Left ventricle myocardium inferior (tissue), 1 donor: ENCODE results near the gene DLG2. TPM values are rescaled to one million over a fixed set of nuclear protein-coding genes. Genes with fewer than 3 reads are reported as not detected.

ENCODE experiments used
- DNase-seq: peaks from one replicate; pipeline ENCODE4 v3.0.0-alpha.2; 2020
- H3K27ac ChIP-seq: fragments of 200-600 bp; replicated peaks from 2 replicates; pipeline ENCODE4 v1.8.0; 2021
- H3K27me3 ChIP-seq: fragments of 200-600 bp; 2 replicates; pipeline ENCODE4 v1.8.0; 2021; ENCODE audit warnings: low read depth
- H3K36me3 ChIP-seq: fragments of 200-600 bp; 2 replicates; pipeline ENCODE4 v1.8.0; 2021
- H3K4me1 ChIP-seq: fragments of 200-600 bp; 2 replicates; pipeline ENCODE4 v1.8.0; 2021
- H3K4me3 ChIP-seq: fragments of 200-600 bp; 2 replicates; pipeline ENCODE4 v1.8.0; 2021; ENCODE audit warnings: mild to moderate bottlenecking, moderate library complexity
- H3K9me3 ChIP-seq: fragments of 200-600 bp; replicated peaks from 2 replicates; pipeline ENCODE4 v1.8.0; 2021
- CTCF ChIP-seq: fragments of 200-600 bp; IDR thresholded peaks from 2 replicates; pipeline ENCODE4 v1.8.0; 2021; ENCODE audit warnings: antibody characterized with exemption, mild to moderate bottlenecking, borderline replicate concordance
- intact Hi-C: fragments of 100-400 bp; cut with micrococcal nuclease; formaldehyde crosslinking; loops from one replicate; pipeline ENCODE4 v1.11.0; 2022
- total RNA-seq: library from RNA; stranded (reverse); fragmentation: NEBNext Ultra II Directional; extraction: Animal tissue kit (Norgen Biotek cat#: 25700); gene quantifications from one replicate; pipeline ENCODE4 v1.2.1, GENCODE V29; 2021
- donor health status: DM: no; HTN: yes; CAD: no; lungs with severe emphysema.

Gene DLG2
- total RNA-seq, 1 donor from 2014 or later: 6.5 TPM

GRCh38 chr11:84560206-84560605 lies 1066.9 kb downstream of the DLG2 start:
- no peaks in the 10 kb centered on the region for H3K36me3 ChIP-seq
- H3K27ac ChIP-seq: no peak overlapping the region
- H3K4me3 ChIP-seq: no peak overlapping the region
- no peaks in the 10 kb centered on the region for H3K4me1 ChIP-seq
- no peaks in the 10 kb centered on the region for H3K27me3 ChIP-seq
- no peaks in the 10 kb centered on the region for H3K9me3 ChIP-seq
- intact Hi-C loops: no loop called here
- DNase-seq: no peak
- TF ChIP-seq CTCF: no peak

- no peak for DNase-seq
- peak; percentile 80 for TF ChIP-seq CTCF
- no peaks in the 10 kb centered on the region for H3K9me3 ChIP-seq
- H3K27ac ChIP-seq: no peak overlapping the region
- no peaks in the 10 kb centered on the region for H3K27me3 ChIP-seq
- H3K36me3 ChIP-seq: no peaks in the 10 kb centered on the region
- H3K4me1 ChIP-seq: no peaks in the 10 kb centered on the region
- intact Hi-C loops: no loop called here
- no peak overlapping the region for H3K4me3 ChIP-seq
These were observed 1068.8 kb downstream of the DLG2 start for GRCh38 chr11:84558085-84558905.

- Histone ChIP-seq H3K9me3 (no peaks in the 10 kb centered on the region), H3K4me1 (no peaks in the 10 kb centered on the region), H3K27ac (no peak overlapping the region), H3K36me3 (no peaks in the 10 kb centered on the region), H3K4me3 (no peak overlapping the region), H3K27me3 (no peaks in the 10 kb centered on the region)
- intact Hi-C loops: no loop called here
- no peak for TF ChIP-seq CTCF
- DNase-seq: no peak
These were observed 1074.4 kb downstream of the DLG2 start for GRCh38 chr11:84552791-84553190.

- intact Hi-C loops: no loop called here
- Histone ChIP-seq H3K27ac (no peak overlapping the region), H3K36me3 (no peaks in the 10 kb centered on the region), H3K4me3 (no peak overlapping the region), H3K27me3 (no peaks in the 10 kb centered on the region), H3K4me1 (no peaks in the 10 kb centered on the region), H3K9me3 (no peaks in the 10 kb centered on the region)
- TF ChIP-seq CTCF: no peak
- DNase-seq: no peak
These were observed 1077.9 kb downstream of the DLG2 start for GRCh38 chr11:84549217-84549616.

GRCh38 chr11:84544566-84544965 lies 1082.6 kb downstream of the DLG2 start:
- no peak for TF ChIP-seq CTCF

More at GRCh38 chr11:84544566-84544965, 1082.6 kb downstream of the DLG2 start:
- no peak overlapping the region for H3K27ac ChIP-seq
- no peaks in the 10 kb centered on the region for H3K36me3 ChIP-seq
- DNase-seq: no peak
- H3K27me3 ChIP-seq: no peaks in the 10 kb centered on the region
- peaks cover 4% of the 10 kb centered on the region for H3K9me3 ChIP-seq
- no peaks in the 10 kb centered on the region for H3K4me1 ChIP-seq
- intact Hi-C loops: no loop called here
- H3K4me3 ChIP-seq: no peak overlapping the region
